ENCODE data around the gene IFT81.
"Not testable (repeated sequence)": the region's sequence is repeated elsewhere in the genome, so short reads cannot be mapped to it uniquely, and the experiment has no call there.

IFT81 gene

DNA sequence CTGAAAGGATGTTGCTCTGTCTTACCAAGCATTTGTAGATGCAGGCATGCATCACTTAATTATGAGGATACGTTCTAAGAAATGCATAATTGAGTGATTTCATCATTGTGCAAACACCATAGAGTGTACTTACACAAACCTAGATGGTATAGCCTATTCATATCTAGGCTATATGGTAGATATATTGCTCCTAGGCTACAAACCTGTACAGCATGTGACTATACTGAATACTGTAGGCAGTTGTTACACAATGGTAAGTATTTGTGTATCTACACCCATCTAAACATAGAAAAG is 75.9 kb downstream of the IFT81 start:
- TF ChIP-seq, protein P1, sequence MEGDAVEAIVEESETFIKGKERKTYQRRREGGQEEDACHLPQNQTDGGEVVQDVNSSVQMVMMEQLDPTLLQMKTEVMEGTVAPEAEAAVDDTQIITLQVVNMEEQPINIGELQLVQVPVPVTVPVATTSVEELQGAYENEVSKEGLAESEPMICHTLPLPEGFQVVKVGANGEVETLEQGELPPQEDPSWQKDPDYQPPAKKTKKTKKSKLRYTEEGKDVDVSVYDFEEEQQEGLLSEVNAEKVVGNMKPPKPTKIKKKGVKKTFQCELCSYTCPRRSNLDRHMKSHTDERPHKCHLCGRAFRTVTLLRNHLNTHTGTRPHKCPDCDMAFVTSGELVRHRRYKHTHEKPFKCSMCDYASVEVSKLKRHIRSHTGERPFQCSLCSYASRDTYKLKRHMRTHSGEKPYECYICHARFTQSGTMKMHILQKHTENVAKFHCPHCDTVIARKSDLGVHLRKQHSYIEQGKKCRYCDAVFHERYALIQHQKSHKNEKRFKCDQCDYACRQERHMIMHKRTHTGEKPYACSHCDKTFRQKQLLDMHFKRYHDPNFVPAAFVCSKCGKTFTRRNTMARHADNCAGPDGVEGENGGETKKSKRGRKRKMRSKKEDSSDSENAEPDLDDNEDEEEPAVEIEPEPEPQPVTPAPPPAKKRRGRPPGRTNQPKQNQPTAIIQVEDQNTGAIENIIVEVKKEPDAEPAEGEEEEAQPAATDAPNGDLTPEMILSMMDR (IDR thresholded peaks at IDR 0.05; ENCODE audit: low read length, missing control alignments) = no peak
- no peak overlapping the region for H3K4me3 ChIP-seq (replicated peaks; ENCODE audit: low read depth, low read length)
- peak; percentile 5 for DNase-seq (ENCODE audit: low read depth)

DNA sequence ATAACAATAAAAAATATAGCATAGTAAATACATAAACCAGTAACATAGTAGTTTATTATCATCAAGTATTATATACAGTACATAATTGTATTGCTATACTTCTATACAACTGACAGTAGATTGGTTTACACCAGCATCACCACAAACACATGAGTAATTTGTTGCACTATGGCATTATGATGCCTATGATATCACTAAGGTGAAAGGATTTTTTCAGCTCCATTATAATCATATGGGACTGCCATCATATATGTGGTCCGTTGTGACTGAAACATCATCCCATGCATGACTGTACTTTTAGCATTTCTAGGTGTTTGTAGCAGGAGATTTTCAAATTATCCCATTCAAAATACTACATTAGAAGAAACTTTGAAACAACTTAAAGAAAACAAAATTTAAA is 77.8 kb downstream of the IFT81 start:
- TF ChIP-seq, protein P1 (IDR thresholded peaks at IDR 0.05; ENCODE audit: low read length, missing control alignments) = no peak
- no peak for DNase-seq (ENCODE audit: low read depth)
- H3K4me3 ChIP-seq (replicated peaks; ENCODE audit: low read depth, low read length) = no peak overlapping the region

DNA sequence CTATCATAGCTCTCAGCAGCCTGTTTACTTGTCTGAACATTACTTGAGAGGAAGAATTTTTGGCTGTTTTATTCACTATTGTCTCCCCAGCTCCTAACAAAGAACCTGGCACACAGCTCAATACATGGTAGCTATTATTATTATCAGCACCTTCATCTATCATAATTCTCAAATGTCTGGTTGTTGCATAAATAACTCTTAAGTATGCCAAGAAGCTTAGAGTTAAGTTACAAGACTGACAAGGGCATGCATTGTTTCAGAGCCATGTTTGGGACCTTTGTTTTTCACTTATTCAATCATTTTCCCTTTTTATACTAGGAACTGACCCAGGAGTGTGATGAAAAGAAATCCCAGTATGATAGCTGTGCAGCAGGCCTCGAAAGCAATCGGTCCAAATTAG is 79.4 kb downstream of the IFT81 start:
- DNase-seq (ENCODE audit: low read depth) = peak; percentile 18
- H3K4me3 ChIP-seq (replicated peaks; ENCODE audit: low read depth, low read length) = no peak overlapping the region
- TF ChIP-seq, protein P1 (IDR thresholded peaks at IDR 0.05; ENCODE audit: low read length, missing control alignments) = no peak

DNA sequence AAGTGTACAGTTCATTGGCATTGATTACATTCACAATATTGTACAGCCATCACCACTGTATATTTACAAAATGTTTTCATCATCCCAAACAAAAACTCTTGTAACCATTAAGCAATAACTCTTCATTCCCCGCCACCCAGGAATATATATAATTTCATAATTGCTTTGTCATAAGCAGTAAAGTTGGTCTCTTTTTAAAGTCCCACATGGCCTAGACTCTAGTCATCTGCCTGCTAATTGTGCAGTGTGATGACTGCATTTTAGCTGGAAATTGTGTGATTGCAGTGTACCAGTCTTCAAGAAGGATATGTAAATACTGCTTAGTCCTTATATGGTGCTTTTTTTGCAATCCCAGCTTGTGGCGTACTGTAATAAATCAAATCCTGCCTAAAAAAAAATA is 81.8 kb downstream of the IFT81 start:
- TF ChIP-seq, protein P1 (IDR thresholded peaks at IDR 0.05; ENCODE audit: low read length, missing control alignments) = no peak
- H3K4me3 ChIP-seq (replicated peaks; ENCODE audit: low read depth, low read length) = no peak overlapping the region
- no peak for DNase-seq (ENCODE audit: low read depth)

DNA sequence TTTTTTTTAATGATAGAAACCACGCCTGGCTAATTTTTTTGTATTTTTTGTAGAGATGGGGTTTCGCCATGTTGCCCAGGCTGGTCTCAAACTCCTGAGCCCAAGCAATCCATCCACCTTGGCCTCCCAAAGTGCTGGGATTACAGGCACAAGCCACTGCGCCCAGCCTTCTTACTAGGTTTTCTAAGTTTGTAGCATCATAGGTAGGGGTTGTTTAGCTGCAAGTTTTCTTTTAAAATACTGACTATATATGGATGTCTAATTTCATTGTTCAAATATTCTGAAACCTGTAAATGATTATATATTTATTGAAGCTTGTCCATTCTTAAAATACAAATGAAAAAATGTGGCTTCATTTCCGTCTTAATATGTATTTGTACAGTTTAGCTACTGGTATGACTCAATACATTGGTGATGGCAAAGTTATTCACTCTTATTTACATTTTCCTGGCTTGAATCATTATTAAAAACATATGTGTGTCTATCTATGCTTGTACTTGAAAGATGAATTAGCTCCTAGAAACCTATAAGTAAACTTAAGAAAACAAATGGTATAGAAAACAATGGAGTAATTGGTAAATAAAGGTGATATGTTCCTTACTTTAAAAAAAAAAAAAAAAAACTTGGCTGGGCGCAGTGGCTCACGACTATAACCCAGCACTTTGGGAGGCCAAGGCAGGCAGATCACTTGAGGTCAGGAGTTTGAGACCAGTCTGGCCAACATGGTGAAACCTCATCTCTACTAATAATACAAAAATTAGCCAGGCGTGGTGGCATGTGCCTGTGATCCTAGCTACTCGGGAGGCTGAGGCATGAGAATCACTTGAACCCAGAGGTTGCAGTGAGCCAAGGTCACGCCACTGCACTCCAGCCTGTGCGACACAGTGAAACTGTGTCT is 87.7 kb downstream of the IFT81 start:
- DNase-seq (ENCODE audit: low read depth) = peak; percentile 58
- not testable (repeated sequence) for H3K4me3 ChIP-seq (replicated peaks; ENCODE audit: low read depth, low read length)

DNA sequence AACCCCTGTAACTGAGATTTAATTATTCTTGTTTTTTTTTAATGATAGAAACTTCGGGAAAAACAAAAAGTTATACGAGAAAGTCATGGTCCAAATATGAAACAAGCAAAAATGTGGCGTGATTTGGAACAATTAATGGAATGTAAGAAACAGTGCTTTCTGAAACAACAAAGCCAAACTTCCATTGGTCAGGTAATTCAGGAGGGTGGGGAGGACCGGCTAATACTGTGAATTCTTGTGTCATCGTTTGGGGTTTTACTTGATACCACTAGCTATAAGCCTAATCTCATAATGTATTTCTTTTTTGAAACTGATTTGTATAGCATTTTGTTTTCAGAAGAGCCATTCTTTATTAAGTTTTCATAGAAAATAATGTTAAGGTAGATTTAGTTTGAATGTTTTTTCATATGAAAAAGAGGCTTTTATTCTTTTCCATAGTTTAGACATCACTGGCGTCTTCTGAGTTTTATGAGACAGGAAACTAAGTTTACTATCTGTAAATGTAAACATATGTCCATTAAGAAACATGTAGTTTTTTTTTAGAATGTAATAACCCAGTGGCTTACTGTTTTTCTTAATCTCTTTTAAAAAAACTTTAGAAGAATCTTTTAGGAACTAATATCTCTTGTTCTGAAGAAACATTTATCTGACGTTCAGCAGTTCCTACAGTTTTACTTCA is 94.0 kb downstream of the IFT81 start:
- H3K4me3 ChIP-seq (replicated peaks; ENCODE audit: low read depth, low read length) = no peak overlapping the region
- TF ChIP-seq, protein P1 (IDR thresholded peaks at IDR 0.05; ENCODE audit: low read length, missing control alignments) = no peak
- no peak for DNase-seq (ENCODE audit: low read depth)

DNA sequence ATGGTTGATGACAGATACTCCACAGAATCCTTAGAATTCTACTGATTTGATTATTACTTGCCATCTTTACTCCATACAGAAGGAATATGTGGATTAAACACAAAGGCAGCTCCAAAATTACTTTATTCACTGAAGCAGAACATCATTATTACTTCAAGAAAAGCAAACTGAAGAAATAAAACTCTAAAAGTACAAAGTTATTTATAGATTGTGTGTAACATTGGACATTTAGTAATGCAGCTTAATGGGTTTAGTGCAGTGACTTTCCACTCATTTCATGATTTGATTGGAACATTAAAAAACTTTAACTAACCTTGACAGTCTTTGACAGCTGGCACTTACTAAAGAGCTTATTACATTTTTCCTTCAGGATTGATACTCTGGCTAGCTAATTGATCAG is 97.9 kb downstream of the IFT81 start:
- H3K4me3 ChIP-seq (replicated peaks; ENCODE audit: low read depth, low read length) = no peak overlapping the region
- TF ChIP-seq, protein P1 (IDR thresholded peaks at IDR 0.05; ENCODE audit: low read length, missing control alignments) = no peak
- DNase-seq (ENCODE audit: low read depth) = no peak
